Measurements from ENCODE around the gene BUD23. TPM values are rescaled to one million over a fixed set of nuclear protein-coding genes. Genes with fewer than 3 reads are reported as not detected.
"Not testable (repeated sequence)": the region's sequence is repeated elsewhere in the genome, so short reads cannot be mapped to it uniquely, and the experiment has no call there.

The BUD23 gene
- total RNA-seq, 1 donor from 2014 or later: 109 TPM

DNA sequence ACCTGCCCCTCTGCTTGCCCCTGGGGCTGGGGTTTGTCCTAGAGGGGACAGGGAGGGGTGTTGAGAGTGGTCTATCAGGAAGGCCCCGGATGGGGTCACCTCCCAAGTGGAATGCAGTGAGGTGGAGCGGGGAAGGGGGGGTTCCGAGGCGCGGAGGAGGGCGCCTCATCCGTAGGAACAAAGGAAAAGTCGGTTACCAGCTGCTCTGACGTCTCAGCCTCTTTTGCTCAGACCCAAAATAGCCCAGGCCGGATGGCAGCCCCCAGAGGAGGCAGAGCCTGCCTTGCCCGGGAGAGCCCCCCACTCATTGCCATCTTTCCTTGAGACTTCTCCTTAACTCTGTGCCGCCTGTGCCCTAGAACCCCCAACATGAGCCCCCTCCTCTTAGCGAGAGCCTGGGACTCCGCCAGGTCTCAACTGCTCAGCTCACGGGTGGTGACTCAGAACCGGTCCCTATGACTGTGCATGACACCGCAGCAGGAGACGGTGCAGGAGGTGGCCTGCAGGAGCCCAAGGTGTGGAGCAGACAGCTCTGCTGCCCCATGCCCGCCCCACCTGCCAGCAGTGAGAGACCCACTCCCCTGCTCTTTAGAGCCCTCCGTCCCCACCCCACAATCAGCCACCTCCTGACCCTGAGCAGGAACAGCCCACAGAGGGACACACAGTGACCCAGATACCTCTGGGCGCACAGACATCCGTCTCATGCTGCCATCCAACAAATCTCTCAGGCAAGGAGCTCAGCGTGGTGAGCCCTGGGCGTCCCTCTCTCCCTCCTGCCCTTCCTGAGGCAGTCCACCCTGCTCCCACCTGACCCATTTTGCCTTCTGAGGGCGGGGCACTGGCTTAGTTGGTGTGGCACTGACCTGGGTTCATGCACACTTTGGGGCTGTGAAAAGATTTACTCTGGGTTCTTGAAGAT is 23.0 kb downstream of the BUD23 start:
- H3K36me3 Mint-ChIP-seq (ENCODE audit: low read depth): peaks cover 26% of the 10 kb centered on the region
- H3K4me3 Mint-ChIP-seq (ENCODE audit: low read depth): no peak overlapping the region
- no peaks in the 10 kb centered on the region for H3K9me3 Mint-ChIP-seq
- H3K27ac Mint-ChIP-seq: no peak overlapping the region
- DNase-seq (ENCODE audit: low spot score): no peak
- intact Hi-C loops (cut with micrococcal nuclease): no loop called here
- no peaks in the 10 kb centered on the region for H3K27me3 Mint-ChIP-seq (ENCODE audit: low read depth)
- H3K4me1 Mint-ChIP-seq (ENCODE audit: low read depth): no peaks in the 10 kb centered on the region

DNA sequence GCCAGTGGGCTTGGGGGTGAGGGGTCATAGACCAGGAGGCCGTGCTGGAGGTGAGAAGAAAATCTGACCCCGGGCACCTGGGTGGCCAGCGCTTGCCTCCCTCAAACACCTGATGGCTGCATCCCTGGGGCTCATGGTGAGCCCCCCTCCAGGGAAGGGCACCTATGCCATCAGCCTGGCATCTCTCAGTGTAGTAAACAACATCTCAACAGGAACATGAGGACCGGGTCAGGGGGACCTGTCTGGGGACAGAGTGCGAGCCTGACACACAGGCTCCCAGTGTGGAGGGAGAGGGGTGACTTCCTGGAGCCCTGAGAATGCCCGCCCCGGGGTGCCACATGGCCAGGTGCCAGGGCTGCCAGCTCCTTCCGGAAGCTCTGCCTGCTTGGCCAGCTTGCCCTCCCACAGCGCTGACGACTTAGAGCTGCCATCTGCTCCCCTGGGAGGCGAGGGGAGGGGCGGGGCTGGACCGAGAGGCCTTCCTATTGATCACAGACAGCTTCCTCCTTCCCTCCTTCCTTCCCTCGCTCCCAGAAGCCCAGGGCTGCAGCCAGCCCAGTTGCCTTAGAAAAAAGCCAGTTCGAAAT is 23.7 kb downstream of the BUD23 start:
- H3K27me3 Mint-ChIP-seq (ENCODE audit: low read depth): no peaks in the 10 kb centered on the region
- no peaks in the 10 kb centered on the region for H3K4me1 Mint-ChIP-seq (ENCODE audit: low read depth)
- DNase-seq (ENCODE audit: low spot score): no peak
- no peak overlapping the region for H3K27ac Mint-ChIP-seq
- H3K36me3 Mint-ChIP-seq (ENCODE audit: low read depth): peaks cover 19% of the 10 kb centered on the region
- intact Hi-C loops (cut with micrococcal nuclease): no loop called here
- no peak overlapping the region for H3K4me3 Mint-ChIP-seq (ENCODE audit: low read depth)
- H3K9me3 Mint-ChIP-seq: no peaks in the 10 kb centered on the region

- DNase-seq (ENCODE audit: low spot score): no peak
- Mint-ChIP-seq H3K4me3 (ENCODE audit: low read depth) (no peak overlapping the region), H3K27ac (no peak overlapping the region), H3K36me3 (ENCODE audit: low read depth) (peaks cover 14% of the 10 kb centered on the region), H3K27me3 (ENCODE audit: low read depth) (peaks cover 2% of the 10 kb centered on the region), H3K9me3 (no peaks in the 10 kb centered on the region), H3K4me1 (ENCODE audit: low read depth) (peaks cover 9% of the 10 kb centered on the region)
- intact Hi-C loops (cut with micrococcal nuclease): no loop called here
These were observed 25.7 kb downstream of the BUD23 start for GRCh38 chr7:73708961-73709549.

GRCh38 chr7:73712773-73713172 is 29.4 kb downstream of the BUD23 start:
- H3K4me3 Mint-ChIP-seq (ENCODE audit: low read depth): no peak overlapping the region

DNA sequence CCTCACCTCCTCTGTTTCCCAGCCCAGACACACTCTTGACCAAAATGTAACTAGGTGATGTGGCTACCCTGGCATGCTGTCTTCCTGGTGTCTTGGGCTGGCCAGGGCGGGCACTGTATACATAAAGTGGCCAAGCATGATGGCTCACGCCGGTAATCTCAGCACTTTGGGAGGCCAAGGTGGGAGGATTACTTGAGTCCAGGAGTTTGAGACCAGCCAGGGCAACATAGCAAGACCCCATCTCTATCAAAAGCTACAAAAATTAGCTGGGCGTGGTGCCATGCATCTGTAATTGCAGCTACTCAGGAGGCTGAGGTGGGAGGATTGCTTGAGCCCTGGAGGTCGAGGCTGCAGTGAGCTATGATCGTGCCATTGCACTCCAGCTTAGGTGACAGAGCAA is 29.9 kb downstream of the BUD23 start:
- H3K27me3 Mint-ChIP-seq (ENCODE audit: low read depth); intact Hi-C loops (cut with micrococcal nuclease); H3K27ac Mint-ChIP-seq; DNase-seq (ENCODE audit: low spot score); H3K9me3 Mint-ChIP-seq; H3K4me3 Mint-ChIP-seq (ENCODE audit: low read depth): not testable (repeated sequence)
- Mint-ChIP-seq H3K36me3 (ENCODE audit: low read depth) (peaks cover 12% of the 10 kb centered on the region), H3K4me1 (ENCODE audit: low read depth) (peaks cover 31% of the 10 kb centered on the region)

More at GRCh38 chr7:73712773-73713172, 29.4 kb downstream of the BUD23 start:
- peaks cover 26% of the 10 kb centered on the region for H3K4me1 Mint-ChIP-seq (ENCODE audit: low read depth)
- H3K27ac Mint-ChIP-seq: no peak overlapping the region
- peaks cover 2% of the 10 kb centered on the region for H3K27me3 Mint-ChIP-seq (ENCODE audit: low read depth)
- no peak for DNase-seq (ENCODE audit: low spot score)
- H3K36me3 Mint-ChIP-seq (ENCODE audit: low read depth): peaks cover 12% of the 10 kb centered on the region
- intact Hi-C loops (cut with micrococcal nuclease): no loop called here
- H3K9me3 Mint-ChIP-seq: no peaks in the 10 kb centered on the region

- Mint-ChIP-seq H3K4me3 (ENCODE audit: low read depth) (peak overlapping the region; percentile 5), H3K27me3 (ENCODE audit: low read depth) (peaks cover 8% of the 10 kb centered on the region), H3K9me3 (no peaks in the 10 kb centered on the region), H3K27ac (peak overlapping the region; percentile 33), H3K4me1 (ENCODE audit: low read depth) (peaks cover 40% of the 10 kb centered on the region), H3K36me3 (ENCODE audit: low read depth) (peaks cover 9% of the 10 kb centered on the region)
- intact Hi-C loops (cut with micrococcal nuclease): loop anchor here (5.0 kb wide), 2 partner anchors 48 to 138 kb away; partner anchors contain the start of genes TBL2 and VPS37D
- DNase-seq (ENCODE audit: low spot score): no peak
These were observed 32.4 kb downstream of the BUD23 start for GRCh38 chr7:73715648-73716317.

- Mint-ChIP-seq H3K9me3 (no peaks in the 10 kb centered on the region), H3K27me3 (ENCODE audit: low read depth) (peaks cover 11% of the 10 kb centered on the region), H3K4me3 (ENCODE audit: low read depth) (no peak overlapping the region), H3K4me1 (ENCODE audit: low read depth) (peaks cover 40% of the 10 kb centered on the region), H3K27ac (no peak overlapping the region), H3K36me3 (ENCODE audit: low read depth) (peaks cover 9% of the 10 kb centered on the region)
- no peak for DNase-seq (ENCODE audit: low spot score)
- intact Hi-C loops (cut with micrococcal nuclease): loop anchor here (5.0 kb wide), 2 partner anchors 49 to 139 kb away; partner anchors contain the start of genes TBL2 and VPS37D
These were observed 33.0 kb downstream of the BUD23 start for GRCh38 chr7:73716318-73716890.

- H3K9me3 Mint-ChIP-seq: no peaks in the 10 kb centered on the region
- peaks cover 9% of the 10 kb centered on the region for H3K36me3 Mint-ChIP-seq (ENCODE audit: low read depth)
- H3K4me3 Mint-ChIP-seq (ENCODE audit: low read depth): peak overlapping the region; percentile 89
- DNase-seq (ENCODE audit: low spot score): no peak
- peaks cover 11% of the 10 kb centered on the region for H3K27me3 Mint-ChIP-seq (ENCODE audit: low read depth)
- no peak overlapping the region for H3K27ac Mint-ChIP-seq
- intact Hi-C loops (cut with micrococcal nuclease): loop anchor here (5.0 kb wide), 2 partner anchors 50 to 140 kb away; partner anchors contain the start of genes TBL2 and VPS37D
- H3K4me1 Mint-ChIP-seq (ENCODE audit: low read depth): peaks cover 40% of the 10 kb centered on the region
These were observed 33.8 kb downstream of the BUD23 start for GRCh38 chr7:73717025-73717807.

DNA sequence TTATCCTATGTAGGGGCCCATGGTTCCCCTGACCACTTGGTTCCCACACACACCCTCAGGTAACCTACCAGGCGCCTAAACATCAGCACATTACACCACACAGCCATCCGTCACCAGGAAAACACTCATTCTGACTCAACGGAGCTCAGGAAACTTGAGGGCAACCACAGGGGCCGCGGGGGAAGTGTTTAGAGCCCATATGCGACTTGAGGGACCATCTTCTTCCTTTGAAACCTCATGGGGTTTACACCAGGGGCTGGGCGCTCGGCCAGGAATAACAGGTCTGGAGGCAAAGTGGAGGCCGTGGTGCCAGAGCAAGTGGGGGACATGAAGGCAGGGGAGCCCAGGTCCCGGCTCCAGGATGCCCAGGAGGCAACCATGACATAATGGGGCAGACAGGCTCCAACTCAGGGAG is 34.6 kb downstream of the BUD23 start:
- Mint-ChIP-seq H3K4me1 (ENCODE audit: low read depth) (peaks cover 34% of the 10 kb centered on the region), H3K4me3 (ENCODE audit: low read depth) (peak overlapping the region; percentile 89), H3K36me3 (ENCODE audit: low read depth) (peaks cover 9% of the 10 kb centered on the region), H3K9me3 (no peaks in the 10 kb centered on the region), H3K27ac (peak overlapping the region; percentile 83), H3K27me3 (ENCODE audit: low read depth) (peaks cover 9% of the 10 kb centered on the region)
- intact Hi-C loops (cut with micrococcal nuclease): loop anchor here (1.0 to 5.0 kb wide), 5 partner anchors 20 to 141 kb away; partner anchors contain the start of genes ABHD11, BUD23, DNAJC30 and MLXIPL
- peak; percentile 63 for DNase-seq (ENCODE audit: low spot score)

- no peaks in the 10 kb centered on the region for H3K9me3 Mint-ChIP-seq
- peaks cover 9% of the 10 kb centered on the region for H3K36me3 Mint-ChIP-seq (ENCODE audit: low read depth)
- intact Hi-C loops (cut with micrococcal nuclease): loop anchor here (1.0 to 5.0 kb wide), 5 partner anchors 20 to 141 kb away; partner anchors contain the start of genes ABHD11, BUD23, DNAJC30 and MLXIPL
- H3K27ac Mint-ChIP-seq: peak overlapping the region; percentile 83
- H3K27me3 Mint-ChIP-seq (ENCODE audit: low read depth): peaks cover 9% of the 10 kb centered on the region
- H3K4me1 Mint-ChIP-seq (ENCODE audit: low read depth): peaks cover 31% of the 10 kb centered on the region
- no peak for DNase-seq (ENCODE audit: low spot score)
- peak overlapping the region; percentile 89 for H3K4me3 Mint-ChIP-seq (ENCODE audit: low read depth)
These were observed 35.1 kb downstream of the BUD23 start for GRCh38 chr7:73718438-73718881.
